ENCODE measurements around the gene RCOR1.
A peak's percentile ranks its signal among the peaks of the same experiment; 100 is the strongest.
"Not testable (repeated sequence)": the region's sequence is repeated elsewhere in the genome, so short reads cannot be mapped to it uniquely, and the experiment has no call there.

The RCOR1 gene
- total RNA-seq: 35.9 to 53.0 (median 44.1) reads per million in 4 experiments

GRCh38 chr14:102591944-102592762 lies at the start of gene RCOR1:
RCOR1 (plus strand) TSS chr14:102592649; CDS start chr14:102592887, 238 bp downstream.
- peak; percentile 97 for DNase-seq

- no peak for DNase-seq
These were observed 48.3 kb upstream of the RCOR1 start for GRCh38 chr14:102544046-102544746.

GRCh38 chr14:102544747-102545460 lies 47.5 kb upstream of the RCOR1 start:
- no peak for DNase-seq

GRCh38 chr14:102545461-102546265 lies 46.8 kb upstream of the RCOR1 start:
- no peak for DNase-seq

GRCh38 chr14:102548616-102549240 lies 43.7 kb upstream of the RCOR1 start:
- DNase-seq: no peak

GRCh38 chr14:102550927-102551401 lies 41.5 kb upstream of the RCOR1 start:
- not testable (repeated sequence) for DNase-seq

- no peak for DNase-seq
These were observed 40.3 kb upstream of the RCOR1 start for GRCh38 chr14:102551995-102552705.

GRCh38 chr14:102554821-102555819 lies 37.3 kb upstream of the RCOR1 start:
- DNase-seq: peak; percentile 44

GRCh38 chr14:102556098-102556677 lies 36.3 kb upstream of the RCOR1 start:
- DNase-seq: no peak

GRCh38 chr14:102557434-102558226 lies 34.8 kb upstream of the RCOR1 start:
- no peak for DNase-seq

- DNase-seq: no peak
These were observed 33.9 kb upstream of the RCOR1 start for GRCh38 chr14:102558556-102558955.

GRCh38 chr14:102560458-102561261 lies 31.8 kb upstream of the RCOR1 start:
- DNase-seq: no peak

- no peak for DNase-seq
These were observed 27.0 kb upstream of the RCOR1 start for GRCh38 chr14:102565331-102565887.

- no peak for DNase-seq
These were observed 26.5 kb upstream of the RCOR1 start for GRCh38 chr14:102565959-102566358.

GRCh38 chr14:102568115-102568614 lies 24.3 kb upstream of the RCOR1 start:
- DNase-seq: no peak

GRCh38 chr14:102570334-102570995 lies 22.0 kb upstream of the RCOR1 start:
- DNase-seq: no peak

- DNase-seq: no peak
These were observed 21.4 kb upstream of the RCOR1 start for GRCh38 chr14:102571043-102571442.
